Activated T-helper 1 cell treated with anti-CD3 and anti-CD28 coated beads, Interleukin-12 subunit alpha, Interleukin-12 subunit beta, Interleukin-2, Interleukin-4 antibody, amounts not matched to agents 30 ng/mL and 10 ng/mL and 1 ng/mL, durations not matched to agents 14 hours and 24 hours and 36 hours (primary cell): Measurements from ENCODE around the gene HKDC1. TPM values are rescaled to one million over a fixed set of nuclear protein-coding genes. Genes with fewer than 3 reads are reported as not detected.
A peak's percentile ranks its signal among the peaks of the same experiment; 100 is the strongest.

ENCODE experiments used
- DNase-seq: peaks from one replicate; pipeline ENCODE4 v3.0.0; 2021; ENCODE audit warnings: low spot score
- H3K27ac Mint-ChIP-seq: one replicate; pipeline ENCODE4 v1.8.0; 2021; ENCODE audit warnings: mild to moderate bottlenecking, mixed read lengths
- H3K27me3 Mint-ChIP-seq: one replicate; pipeline ENCODE4 v1.8.0; 2022; ENCODE audit warnings: mild to moderate bottlenecking, moderate library complexity, mixed read lengths; ENCODE audit not compliant: insufficient read depth
- H3K36me3 Mint-ChIP-seq: one replicate; pipeline ENCODE4 v1.8.0; 2021; ENCODE audit warnings: low read depth, mixed read lengths
- H3K4me1 Mint-ChIP-seq: one replicate; pipeline ENCODE4 v1.8.0; 2021; ENCODE audit warnings: low read depth, mixed read lengths
- H3K4me3 Mint-ChIP-seq: one replicate; pipeline ENCODE4 v1.8.0; 2021; ENCODE audit warnings: mild to moderate bottlenecking, moderate library complexity, mixed read lengths
- H3K9me3 Mint-ChIP-seq: one replicate; pipeline ENCODE4 v1.8.0; 2021; ENCODE audit warnings: mixed read lengths
- intact Hi-C: fragments of 100-400 bp; cut with micrococcal nuclease; formaldehyde crosslinking; loops from one replicate; pipeline ENCODE4 v1.15.1; 2024
- total RNA-seq: library from RNA; stranded (reverse); gene quantifications from 2 replicates; pipeline ENCODE4 v1.2.3, GENCODE V29; 2022

The HKDC1 gene
- total RNA-seq, 1 donor from 2014 or later: 0.05 TPM

DNA sequence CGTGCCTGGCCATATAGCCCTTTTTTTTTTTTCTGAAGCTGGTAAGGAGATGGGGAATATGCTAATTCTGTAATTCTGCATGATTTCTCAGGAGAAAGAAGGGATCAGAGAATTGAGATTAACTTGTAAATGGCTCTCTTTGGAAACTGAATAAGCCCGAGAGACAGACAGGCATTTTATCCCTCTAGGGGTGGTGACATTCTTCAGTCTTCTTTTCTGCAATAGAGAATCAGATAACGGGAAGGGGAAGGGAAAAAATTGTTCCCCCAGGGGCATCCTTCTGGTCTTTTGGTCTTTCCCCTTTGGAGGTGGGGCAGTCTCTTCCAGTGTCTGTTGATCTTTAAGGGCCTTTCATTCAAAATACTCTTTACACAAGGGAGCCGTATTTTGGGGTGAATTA is 92.4 kb downstream of the HKDC1 start:
- intact Hi-C loops: no loop called here
- no peak overlapping the region for H3K27ac Mint-ChIP-seq

GRCh38 chr10:69315100-69315542 is 95.0 kb downstream of the HKDC1 start:
- no peaks in the 10 kb centered on the region for H3K36me3 Mint-ChIP-seq
- H3K4me1 Mint-ChIP-seq: peaks cover 28% of the 10 kb centered on the region
- H3K27ac Mint-ChIP-seq: no peak overlapping the region
- H3K4me3 Mint-ChIP-seq: no peak overlapping the region
- H3K9me3 Mint-ChIP-seq: no peaks in the 10 kb centered on the region
- DNase-seq: no peak
- intact Hi-C loops: loop anchor here (5.0 kb wide), 2 partner anchors 268 to 328 kb away; partner anchors contain the start of gene KIFBP
- peaks cover 8% of the 10 kb centered on the region for H3K27me3 Mint-ChIP-seq

More for the DNA sequence above, 92.4 kb downstream of the HKDC1 start:
- no peak overlapping the region for H3K4me3 Mint-ChIP-seq
- H3K4me1 Mint-ChIP-seq: peaks cover 16% of the 10 kb centered on the region
- H3K36me3 Mint-ChIP-seq: no peaks in the 10 kb centered on the region
- H3K27me3 Mint-ChIP-seq: peaks cover 5% of the 10 kb centered on the region
- H3K9me3 Mint-ChIP-seq: no peaks in the 10 kb centered on the region
- DNase-seq: no peak

- intact Hi-C loops: loop anchor here (5.0 kb wide), 2 partner anchors 268 to 328 kb away; partner anchors contain the start of gene KIFBP
- peak overlapping the region; percentile 65 for H3K27ac Mint-ChIP-seq
- no peak for DNase-seq
Measured at GRCh38 chr10:69315610-69316312, 95.6 kb downstream of the HKDC1 start.

DNA sequence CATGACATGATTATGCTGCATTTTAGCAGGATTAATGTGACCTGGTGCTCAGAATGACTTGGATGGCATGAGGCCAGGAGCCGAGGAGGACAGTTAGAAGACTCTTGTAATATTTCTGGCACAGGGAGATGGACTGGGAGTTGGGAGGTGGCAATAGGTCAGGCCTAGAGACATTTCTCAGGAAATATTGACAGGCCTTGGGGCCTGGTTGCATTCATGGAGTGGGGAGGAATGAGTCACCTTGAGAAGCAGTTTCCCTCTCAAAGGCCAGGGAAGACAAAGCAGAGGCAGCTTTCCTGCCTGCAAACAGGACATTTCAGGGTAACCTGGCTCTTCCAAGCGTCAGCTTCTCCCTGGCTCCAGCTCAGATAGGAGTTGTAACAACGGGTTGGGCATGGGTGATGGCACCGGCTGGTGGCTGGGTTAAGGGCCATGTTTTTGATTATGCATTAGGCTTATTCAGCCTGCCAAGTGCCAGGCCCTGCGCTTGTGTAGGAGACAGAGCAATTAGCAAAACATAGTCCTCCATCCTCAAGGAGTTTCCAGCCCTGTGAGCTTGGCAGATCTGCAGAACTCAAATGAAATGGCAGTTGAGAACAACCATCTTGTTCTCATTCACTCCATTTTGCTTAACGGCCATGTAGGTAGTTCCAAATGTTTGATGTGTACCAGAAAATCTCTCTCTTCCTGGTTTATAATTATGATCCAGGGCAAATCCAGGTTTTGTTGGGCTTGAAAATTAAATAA is 96.4 kb downstream of the HKDC1 start:
- no peak overlapping the region for H3K4me3 Mint-ChIP-seq
- peaks cover 8% of the 10 kb centered on the region for H3K27me3 Mint-ChIP-seq
- peaks cover 41% of the 10 kb centered on the region for H3K4me1 Mint-ChIP-seq
- DNase-seq: no peak
- H3K27ac Mint-ChIP-seq: peak overlapping the region; percentile 65
- H3K36me3 Mint-ChIP-seq: peaks cover 2% of the 10 kb centered on the region
- no peaks in the 10 kb centered on the region for H3K9me3 Mint-ChIP-seq
- intact Hi-C loops: loop anchor here (5.0 kb wide), 2 partner anchors 269 to 329 kb away; partner anchors contain the start of gene KIFBP

More at GRCh38 chr10:69315610-69316312, 95.6 kb downstream of the HKDC1 start:
- Mint-ChIP-seq H3K4me3 (peak overlapping the region; percentile 41), H3K4me1 (peaks cover 34% of the 10 kb centered on the region), H3K27me3 (peaks cover 8% of the 10 kb centered on the region), H3K36me3 (no peaks in the 10 kb centered on the region), H3K9me3 (no peaks in the 10 kb centered on the region)

Other genes with a start within 250 kb of the HKDC1 start
- 16.4 and 16.9 TPM in 2 replicates for gene KIFBP, start 231.5 kb upstream of the HKDC1 start, total RNA-seq
- gene SRGN, start 132.2 kb upstream of the HKDC1 start, total RNA-seq: 1,217 and 1,242 TPM in 2 replicates
- gene VPS26A, start 96.2 kb upstream of the HKDC1 start, total RNA-seq: 24.7 and 24.8 TPM in 2 replicates
- 67.5 and 69.1 TPM in 2 replicates for gene SUPV3L1, start 40.1 kb upstream of the HKDC1 start, total RNA-seq
- 155 and 161 TPM in 2 replicates for gene HK1, start 58.2 kb downstream of the HKDC1 start, total RNA-seq
- gene TACR2, start 196.6 kb downstream of the HKDC1 start, total RNA-seq: not detected in 2 replicates
- gene TSPAN15, start 231.1 kb downstream of the HKDC1 start, total RNA-seq: 1.6 and 2.7 TPM in 2 replicates